ENCODE measurements around the gene ZNF169. TPM values are rescaled to one million over a fixed set of nuclear protein-coding genes. Genes with fewer than 3 reads are reported as not detected.

ZNF169 gene
- 4.3 and 4.4 TPM in 2 replicates for total RNA-seq

DNA sequence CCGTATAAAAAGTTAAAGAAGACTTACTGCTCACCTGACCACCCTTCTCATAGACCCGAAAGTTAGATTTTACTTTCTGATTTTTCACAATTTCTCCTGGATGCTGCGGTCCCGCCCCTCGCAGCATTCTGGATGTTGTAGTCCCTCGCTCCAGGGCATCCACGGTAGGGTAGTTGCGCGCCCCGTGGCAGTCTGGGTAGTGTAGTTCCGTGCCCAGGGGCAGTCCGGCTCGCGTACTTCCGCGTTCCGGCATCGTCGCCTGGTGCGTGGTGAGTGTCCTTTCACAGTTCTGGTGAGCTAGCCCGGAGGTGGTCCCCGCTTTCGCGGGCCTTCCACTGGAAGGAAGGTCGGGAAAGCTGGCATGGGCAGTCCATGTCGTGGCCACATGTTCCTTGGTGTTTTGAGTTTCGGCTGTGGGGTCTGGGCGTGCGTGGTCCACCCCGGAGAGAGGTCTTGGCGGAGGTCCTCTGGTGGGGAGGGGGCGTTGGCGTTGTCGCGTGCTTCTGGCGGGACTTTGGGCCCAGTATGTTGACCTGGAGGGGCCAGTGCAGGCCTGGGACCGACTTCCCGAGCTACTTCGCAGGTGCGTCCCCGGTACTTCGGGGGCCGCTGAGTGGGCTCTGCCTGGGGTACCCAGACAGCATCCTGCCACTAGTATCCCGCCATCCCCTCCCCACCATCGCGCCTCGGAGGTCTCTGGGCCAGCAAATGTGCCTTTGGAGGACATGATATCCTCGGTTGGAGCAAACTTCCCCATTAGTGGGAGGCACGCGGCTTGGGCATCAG lies at the start of gene ZNF169:
TSS of gene ZNF169 (plus strand) at position 222 of the 786 bp plus-strand sequence. CDS start 19,515 bp downstream, outside the sequence.

GRCh38 chr9:94328544-94328943 lies 69.4 kb downstream of the ZNF169 start, which contains the start of gene NUTM2F:
NUTM2F (minus strand) TSS chr9:94328644; CDS start chr9:94328623, 21 bp downstream.

Other genes with a start within 250 kb of the ZNF169 start
- 11.0 and 14.9 TPM in 2 replicates for gene PTPDC1, start 174.8 kb upstream of the ZNF169 start, total RNA-seq
- gene NUTM2F, start 69.3 kb downstream of the ZNF169 start, total RNA-seq = not detected in 2 replicates

Measured in subcutaneous preadipocyte (primary cell).